ENCODE measurements around the gene LRG1. TPM values are rescaled to one million over a fixed set of nuclear protein-coding genes. Genes with fewer than 3 reads are reported as not detected.
"Not testable (repeated sequence)": the region's sequence is repeated elsewhere in the genome, so short reads cannot be mapped to it uniquely, and the experiment has no call there.

Gene LRG1
- total RNA-seq, 1 donor from 2014 or later: 1.1 TPM

- Histone ChIP-seq H3K27me3 (ENCODE audit: control insufficient read depth, insufficient read depth, low read length) (no peaks in the 10 kb centered on the region), H3K4me3 (ENCODE audit: low read depth, low read length) (no peak overlapping the region), H3K36me3 (ENCODE audit: control insufficient read depth, insufficient read depth, low read length) (no peaks in the 10 kb centered on the region)
- no peak for DNase-seq (ENCODE audit: low read depth)
- TF ChIP-seq CTCF (IDR thresholded peaks at IDR 0.05; ENCODE audit: insufficient read depth, low read length, severe bottlenecking): no peak
- no peak for FAIRE-seq
Measured at GRCh38 chr19:4570402-4570801, 30.6 kb upstream of the LRG1 start.

GRCh38 chr19:4568886-4569285 is 29.1 kb upstream of the LRG1 start:
- Histone ChIP-seq H3K36me3 (ENCODE audit: control insufficient read depth, insufficient read depth, low read length) (no peaks in the 10 kb centered on the region), H3K27me3 (ENCODE audit: control insufficient read depth, insufficient read depth, low read length) (no peaks in the 10 kb centered on the region), H3K4me3 (ENCODE audit: low read depth, low read length) (no peak overlapping the region)
- FAIRE-seq (no peak), DNase-seq (ENCODE audit: low read depth) (no peak)
- no peak for TF ChIP-seq CTCF (IDR thresholded peaks at IDR 0.05; ENCODE audit: insufficient read depth, low read length, severe bottlenecking)

- DNase-seq (ENCODE audit: low read depth) (peak; percentile 28), FAIRE-seq (no peak)
Measured at GRCh38 chr19:4567584-4568071, 27.8 kb upstream of the LRG1 start.

GRCh38 chr19:4566402-4567051 is 26.7 kb upstream of the LRG1 start:
- Histone ChIP-seq H3K27me3 (ENCODE audit: control insufficient read depth, insufficient read depth, low read length) (no peaks in the 10 kb centered on the region), H3K4me3 (ENCODE audit: low read depth, low read length) (no peak overlapping the region), H3K36me3 (ENCODE audit: control insufficient read depth, insufficient read depth, low read length) (no peaks in the 10 kb centered on the region)
- TF ChIP-seq CTCF (IDR thresholded peaks at IDR 0.05; ENCODE audit: insufficient read depth, low read length, severe bottlenecking): no peak
- FAIRE-seq: no peak
- DNase-seq (ENCODE audit: low read depth): no peak

More at GRCh38 chr19:4567584-4568071, 27.8 kb upstream of the LRG1 start:
- Histone ChIP-seq H3K4me3 (ENCODE audit: low read depth, low read length) (no peak overlapping the region), H3K27me3 (ENCODE audit: control insufficient read depth, insufficient read depth, low read length) (no peaks in the 10 kb centered on the region), H3K36me3 (ENCODE audit: control insufficient read depth, insufficient read depth, low read length) (no peaks in the 10 kb centered on the region)
- TF ChIP-seq CTCF (IDR thresholded peaks at IDR 0.05; ENCODE audit: insufficient read depth, low read length, severe bottlenecking): peak; percentile 84

- not testable (repeated sequence) for H3K27me3 ChIP-seq (ENCODE audit: control insufficient read depth, insufficient read depth, low read length); DNase-seq (ENCODE audit: low read depth); H3K4me3 ChIP-seq (ENCODE audit: low read depth, low read length); FAIRE-seq; H3K36me3 ChIP-seq (ENCODE audit: control insufficient read depth, insufficient read depth, low read length)
Measured at GRCh38 chr19:4563562-4563961, 23.7 kb upstream of the LRG1 start.

GRCh38 chr19:4562085-4562484 is 22.2 kb upstream of the LRG1 start:
- FAIRE-seq; H3K4me3 ChIP-seq (ENCODE audit: low read depth, low read length); H3K36me3 ChIP-seq (ENCODE audit: control insufficient read depth, insufficient read depth, low read length); DNase-seq (ENCODE audit: low read depth); H3K27me3 ChIP-seq (ENCODE audit: control insufficient read depth, insufficient read depth, low read length): not testable (repeated sequence)

- Histone ChIP-seq H3K4me3 (ENCODE audit: low read depth, low read length) (no peak within 1 kb of the TSS), H3K36me3 (ENCODE audit: control insufficient read depth, insufficient read depth, low read length) (no peaks in the 10 kb centered on the region), H3K27me3 (ENCODE audit: control insufficient read depth, insufficient read depth, low read length) (no peaks in the 10 kb centered on the region)
- TF ChIP-seq CTCF (IDR thresholded peaks at IDR 0.05; ENCODE audit: insufficient read depth, low read length, severe bottlenecking): no peak
- DNase-seq (ENCODE audit: low read depth) (no peak), FAIRE-seq (no peak)
Measured at GRCh38 chr19:4559569-4559968, 19.7 kb upstream of the LRG1 start, which contains the start of gene SEMA6B. Gene SEMA6B (minus strand): TSS chr19:4559684. CDS start chr19:4558457, 1,227 bp downstream.
